Vagina (tissue), 2 donors: ENCODE results near the gene RAB4A. TPM values are rescaled to one million over a fixed set of nuclear protein-coding genes. Genes with fewer than 3 reads are reported as not detected.
"Not testable (repeated sequence)": the region's sequence is repeated elsewhere in the genome, so short reads cannot be mapped to it uniquely, and the experiment has no call there.

Source experiments
- DNase-seq, 2 donors: peaks; one replicate each; pipeline ENCODE4 v3.0.0-alpha.2; 2017; ENCODE audit errors: extremely low spot score in 2 of 2
- H3K27ac ChIP-seq: fragments of 200-600 bp; sonication (generic); one replicate; pipeline ENCODE4 v1.5.1; 2019
- H3K27me3 ChIP-seq: fragments of 200-600 bp; sonication (generic); one replicate; pipeline ENCODE4 v1.5.1; 2019
- H3K36me3 ChIP-seq, 2 donors: fragments of 200-600 bp; sonication (generic); one replicate each; pipeline ENCODE4 v1.5.1; 2017 to 2019
- H3K4me1 ChIP-seq: fragments of 200-600 bp; sonication (generic); one replicate; pipeline ENCODE4 v1.5.1; 2019
- H3K4me3 ChIP-seq, 2 donors: fragments of 200-600 bp; sonication (generic); 1 replicate in 1 of 2; 2 replicates in 1 of 2; pipeline ENCODE4 v1.5.1; 2016 to 2019
- H3K9me3 ChIP-seq: fragments of 200-600 bp; sonication (generic); one replicate; pipeline ENCODE4 v1.5.1; 2019
- CTCF ChIP-seq, 3 experiments: fragments of 450-650 bp in 2 of 3; fragments of 200-600 bp in 1 of 3; sonication (generic) in 1 of 3; IDR thresholded peaks; one replicate each; pipeline ENCODE4 v1.5.1; 2017 to 2019; ENCODE audit warnings: antibody characterized with exemption in 3 of 3, mild to moderate bottlenecking in 2 of 3, moderate library complexity in 2 of 3
- POLR2A ChIP-seq, 2 donors: fragments of 450-650 bp; IDR thresholded peaks; one replicate each; pipeline ENCODE4 v1.6.1; 2017; ENCODE audit warnings: antibody characterized with exemption in 2 of 2, mild to moderate bottlenecking in 2 of 2, moderate library complexity in 2 of 2
- POLR2AphosphoS5 ChIP-seq, 2 donors: sonication (generic); formaldehyde crosslinking; IDR thresholded peaks; one replicate each; pipeline ENCODE4 v1.9.0; 2017; ENCODE audit warnings: antibody characterized with exemption in 2 of 2, mild to moderate bottlenecking in 2 of 2, low read depth in 1 of 2; ENCODE audit not compliant: insufficient read depth in 1 of 2
- intact Hi-C: fragments of 100-400 bp; cut with DNase I; formaldehyde crosslinking; loops from one replicate; pipeline ENCODE4 v1.15.1; 2023
- total RNA-seq: library from RNA; depleted of rRNA; stranded (reverse); fragments of >200 nt; gene quantifications from one replicate; pipeline ENCODE4 v1.2.3, GENCODE V29; 2016

Gene RAB4A
- total RNA-seq, 1 donor from 2014 or later: 16.5 TPM

DNA sequence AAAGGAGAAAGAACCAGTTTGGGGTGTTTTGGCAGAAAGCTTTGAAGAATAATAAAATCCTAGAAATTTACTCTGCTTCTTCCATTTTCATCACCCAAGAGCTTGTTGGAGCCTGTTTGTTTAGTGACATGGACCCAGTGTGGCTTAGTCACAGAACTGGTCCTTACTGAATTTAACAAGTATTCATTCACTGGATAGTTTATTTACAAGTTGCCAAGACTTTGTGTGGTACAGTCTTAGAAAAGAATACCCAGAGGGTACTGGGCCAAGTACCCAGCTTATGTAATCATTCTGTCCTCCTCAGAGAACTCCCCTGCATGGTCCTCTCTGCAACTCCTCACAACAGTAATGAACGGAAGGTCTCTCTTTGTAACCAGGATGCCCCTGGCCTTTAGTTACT lies 16.4 kb downstream of the RAB4A start:
- TF ChIP-seq CTCF (IDR thresholded peaks at IDR 0.05) (no peak), POLR2A (IDR thresholded peaks at IDR 0.05) (no peak), POLR2AphosphoS5 (IDR thresholded peaks at IDR 0.05; ENCODE audit: insufficient read depth in 1 of 2, low read depth in 1 of 2) (no peak)
- H3K27me3 ChIP-seq: no peaks in the 10 kb centered on the region
- peaks cover 21% of the 10 kb centered on the region for H3K4me1 ChIP-seq
- intact Hi-C loops: no loop called here
- H3K9me3 ChIP-seq: no peaks in the 10 kb centered on the region
- H3K27ac ChIP-seq: no peak overlapping the region
- no peaks in the 10 kb centered on the region for H3K36me3 ChIP-seq
- DNase-seq: no peak
- H3K4me3 ChIP-seq: no peak overlapping the region

- no peaks in the 10 kb centered on the region for H3K36me3 ChIP-seq
- no peaks in the 10 kb centered on the region for H3K9me3 ChIP-seq
- H3K4me1 ChIP-seq: peaks cover 14% of the 10 kb centered on the region
- H3K4me3 ChIP-seq: no peak overlapping the region
- intact Hi-C loops: no loop called here
- no peak for DNase-seq
- TF ChIP-seq POLR2AphosphoS5 (IDR thresholded peaks at IDR 0.05; ENCODE audit: insufficient read depth in 1 of 2, low read depth in 1 of 2) (no peak), POLR2A (IDR thresholded peaks at IDR 0.05) (no peak), CTCF (IDR thresholded peaks at IDR 0.05) (no peak)
- no peak overlapping the region for H3K27ac ChIP-seq
- H3K27me3 ChIP-seq: no peaks in the 10 kb centered on the region
Measured at GRCh38 chr1:229288516-229288915, 17.6 kb downstream of the RAB4A start.

- DNase-seq, H3K9me3 ChIP-seq, H3K27me3 ChIP-seq, H3K4me3 ChIP-seq, H3K36me3 ChIP-seq, intact Hi-C loops, H3K27ac ChIP-seq: not testable (repeated sequence)
- peaks cover 11% of the 10 kb centered on the region for H3K4me1 ChIP-seq
Measured at GRCh38 chr1:229291686-229292085, 20.8 kb downstream of the RAB4A start.

DNA sequence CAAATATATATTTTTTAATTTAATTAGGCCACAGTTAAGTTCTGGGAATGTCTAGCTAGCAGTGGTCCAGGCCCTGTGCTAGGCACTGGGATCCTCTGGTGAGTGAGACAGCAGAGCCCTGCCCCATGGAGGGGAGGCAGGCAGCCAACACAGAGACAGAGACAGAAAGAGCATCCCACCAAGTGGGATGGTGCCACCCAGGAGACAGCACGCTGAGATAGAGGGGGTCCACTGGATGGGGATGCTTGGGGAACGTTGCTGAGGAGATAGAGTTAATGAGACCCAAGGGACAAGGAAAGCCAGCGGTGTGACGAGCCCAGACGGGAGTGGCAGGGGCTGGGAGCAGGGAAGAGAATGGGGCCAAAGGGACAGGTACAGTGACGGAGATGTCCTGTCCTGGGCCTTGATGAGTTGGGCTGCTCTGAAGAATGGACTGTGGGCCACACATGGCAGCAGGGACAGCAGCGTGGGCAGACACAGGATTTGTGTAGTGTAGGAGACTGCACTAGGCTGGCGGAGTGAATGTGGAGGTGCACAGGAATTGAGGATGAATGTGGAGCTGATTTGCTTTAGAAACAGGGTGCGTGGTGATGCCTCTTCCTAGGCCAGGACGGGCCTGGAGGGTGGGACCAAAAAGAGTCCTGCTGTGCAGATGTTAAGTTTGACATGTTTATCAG lies 22.8 kb downstream of the RAB4A start:
- TF ChIP-seq POLR2A (IDR thresholded peaks at IDR 0.05) (no peak), CTCF (IDR thresholded peaks at IDR 0.05) (no peak), POLR2AphosphoS5 (IDR thresholded peaks at IDR 0.05; ENCODE audit: insufficient read depth in 1 of 2, low read depth in 1 of 2) (no peak)
- H3K4me1 ChIP-seq: no peaks in the 10 kb centered on the region
- intact Hi-C loops: no loop called here
- no peaks in the 10 kb centered on the region for H3K27me3 ChIP-seq
- H3K36me3 ChIP-seq: no peaks in the 10 kb centered on the region
- H3K4me3 ChIP-seq: no peak overlapping the region
- H3K27ac ChIP-seq: no peak overlapping the region
- no peaks in the 10 kb centered on the region for H3K9me3 ChIP-seq
- no peak for DNase-seq

DNA sequence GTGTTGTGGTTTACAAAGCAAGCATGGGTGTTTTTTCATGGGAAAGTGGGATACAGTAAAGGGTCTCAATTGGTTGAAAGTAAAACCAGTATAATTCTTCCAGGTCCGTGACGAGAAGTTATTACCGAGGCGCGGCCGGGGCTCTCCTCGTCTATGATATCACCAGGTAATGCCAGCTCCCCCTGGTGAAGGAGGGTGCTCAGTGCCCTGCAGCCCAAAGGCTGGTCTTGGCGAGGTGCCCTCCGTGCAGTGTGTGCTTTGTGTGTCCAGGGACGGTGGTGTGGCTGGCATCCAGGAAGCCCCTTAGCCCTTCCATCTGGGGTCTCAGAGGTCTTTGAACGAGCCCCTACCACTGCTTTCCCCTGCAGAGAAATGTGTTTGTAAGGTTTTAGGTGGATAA lies 24.8 kb downstream of the RAB4A start:
- intact Hi-C loops: no loop called here
- peaks cover 0 to 17% of the 10 kb centered on the region in 2 donors for H3K36me3 ChIP-seq
- no peaks in the 10 kb centered on the region for H3K9me3 ChIP-seq
- H3K4me3 ChIP-seq: no peak overlapping the region
- no peak for DNase-seq
- no peaks in the 10 kb centered on the region for H3K4me1 ChIP-seq
- TF ChIP-seq POLR2A (IDR thresholded peaks at IDR 0.05) (no peak), POLR2AphosphoS5 (IDR thresholded peaks at IDR 0.05; ENCODE audit: insufficient read depth in 1 of 2, low read depth in 1 of 2) (no peak), CTCF (IDR thresholded peaks at IDR 0.05) (no peak)
- H3K27me3 ChIP-seq: no peaks in the 10 kb centered on the region
- no peak overlapping the region for H3K27ac ChIP-seq
